ENCODE data around the gene SLC25A34.
A peak's percentile ranks its signal among the peaks of the same experiment; 100 is the strongest.

SLC25A34 gene

GRCh38 chr1:15731735-15732685 is 4.0 kb upstream of the SLC25A34 start:
- FAIRE-seq (no peak), DNase-seq (ENCODE audit: extremely low spot score, insufficient read length, low read depth) (no peak)

GRCh38 chr1:15732686-15733081 is 3.4 kb upstream of the SLC25A34 start:
- FAIRE-seq (no peak), DNase-seq (ENCODE audit: extremely low spot score, insufficient read length, low read depth) (no peak)

- no peak for FAIRE-seq
- DNase-seq (ENCODE audit: extremely low spot score, insufficient read length, low read depth), result no peak
These were observed 2.8 kb upstream of the SLC25A34 start for GRCh38 chr1:15733218-15733725.

GRCh38 chr1:15733726-15734226 is 2.3 kb upstream of the SLC25A34 start:
- no peak for DNase-seq (ENCODE audit: extremely low spot score, insufficient read length, low read depth)
- FAIRE-seq, result no peak

GRCh38 chr1:15734296-15734695 is 1.8 kb upstream of the SLC25A34 start:
- DNase-seq (ENCODE audit: extremely low spot score, insufficient read length, low read depth) (no peak), FAIRE-seq (no peak)

GRCh38 chr1:15734901-15735300 is 1.2 kb upstream of the SLC25A34 start:
- DNase-seq (ENCODE audit: extremely low spot score, insufficient read length, low read depth) (no peak), FAIRE-seq (no peak)

- FAIRE-seq, result no peak
- DNase-seq (ENCODE audit: extremely low spot score, insufficient read length, low read depth), result no peak
These were observed 587 bp upstream of the SLC25A34 start for GRCh38 chr1:15735304-15736037.

- FAIRE-seq (no peak), DNase-seq (ENCODE audit: extremely low spot score, insufficient read length, low read depth) (no peak)
These were observed 819 bp downstream of the SLC25A34 start for GRCh38 chr1:15736892-15737261.

GRCh38 chr1:15737324-15738319 is 1.6 kb downstream of the SLC25A34 start:
- DNase-seq (ENCODE audit: extremely low spot score, insufficient read length, low read depth) (no peak), FAIRE-seq (no peak)

GRCh38 chr1:15738416-15739113 is 2.5 kb downstream of the SLC25A34 start:
- no peak for FAIRE-seq

GRCh38 chr1:15739259-15739658 is 3.2 kb downstream of the SLC25A34 start:
- no peak for DNase-seq (ENCODE audit: extremely low spot score, insufficient read length, low read depth)
- FAIRE-seq, result no peak

More at GRCh38 chr1:15738416-15739113, 2.5 kb downstream of the SLC25A34 start:
- DNase-seq (ENCODE audit: extremely low spot score, insufficient read length, low read depth), result no peak

- DNase-seq (ENCODE audit: extremely low spot score, insufficient read length, low read depth) (no peak), FAIRE-seq (no peak)
These were observed 3.7 kb downstream of the SLC25A34 start for GRCh38 chr1:15739745-15740144.

- DNase-seq (ENCODE audit: extremely low spot score, insufficient read length, low read depth) (peak; percentile 85), FAIRE-seq (peak; percentile 76)
These were observed 5.1 kb downstream of the SLC25A34 start for GRCh38 chr1:15740924-15741850.

- FAIRE-seq (no peak), DNase-seq (ENCODE audit: extremely low spot score, insufficient read length, low read depth) (no peak)
These were observed 6.3 kb downstream of the SLC25A34 start, which contains the start of gene TMEM82 for GRCh38 chr1:15742339-15742801. Gene TMEM82, plus strand, starts transcription at chr1:15742499. Its CDS starts 61 bp downstream, at chr1:15742560.

- FAIRE-seq (no peak), DNase-seq (ENCODE audit: extremely low spot score, insufficient read length, low read depth) (no peak)
These were observed 8.1 kb downstream of the SLC25A34 start for GRCh38 chr1:15744122-15744679.

- FAIRE-seq (no peak), DNase-seq (ENCODE audit: extremely low spot score, insufficient read length, low read depth) (no peak)
These were observed 11.3 kb downstream of the SLC25A34 start for GRCh38 chr1:15747378-15747777.

- FAIRE-seq (no peak), DNase-seq (ENCODE audit: extremely low spot score, insufficient read length, low read depth) (no peak)
These were observed 12.2 kb downstream of the SLC25A34 start for GRCh38 chr1:15748264-15748663.
